Thyroid gland (tissue), 4 donors: ENCODE data around the gene RTBDN. TPM values are rescaled to one million over a fixed set of nuclear protein-coding genes. Genes with fewer than 3 reads are reported as not detected.

Experiments
- DNase-seq, 2 donors: peaks; one replicate each; pipeline ENCODE4 v3.0.0-alpha.2; 2019
- H3K27ac ChIP-seq, 3 donors: fragments of 200-600 bp; sonication (generic); 1 replicate in 2 of 3; 2 replicates in 1 of 3; pipeline ENCODE4 v1.5.1; 2016 to 2019; ENCODE audit warnings: mild to moderate bottlenecking in 1 of 3, moderate library complexity in 1 of 3
- H3K27me3 ChIP-seq: fragments of 200-600 bp; sonication (generic); one replicate; pipeline ENCODE4 v1.5.1; 2019
- H3K36me3 ChIP-seq, 2 donors: fragments of 200-600 bp; sonication (generic); one replicate each; pipeline ENCODE4 v1.5.1; 2016 to 2019
- H3K4me1 ChIP-seq, 2 donors: fragments of 200-600 bp; sonication (generic); one replicate each; pipeline ENCODE4 v1.5.1; 2017 to 2019
- H3K4me3 ChIP-seq, 3 donors: fragments of 200-600 bp; sonication (generic); replicated peaks in 1 of 3; 1 replicate in 2 of 3; 2 replicates in 1 of 3; pipeline ENCODE4 v1.5.1; 2016; ENCODE audit warnings: mild to moderate bottlenecking in 1 of 3
- H3K9me3 ChIP-seq: fragments of 200-600 bp; sonication (generic); one replicate; pipeline ENCODE4 v1.5.1; 2017
- POLR2A ChIP-seq, 2 donors: fragments of 450-650 bp; IDR thresholded peaks; one replicate each; pipeline ENCODE4 v1.6.1; 2017; ENCODE audit warnings: antibody characterized with exemption in 2 of 2, mild to moderate bottlenecking in 2 of 2, moderate library complexity in 1 of 2
- WGBS, 2 donors: methylation state at CpG; one replicate each; pipeline ENCODE4 v1.1.5; 2017; 5-methylcytosine and 5-hydroxymethylcytosine counted together
- intact Hi-C: fragments of 100-400 bp; cut with DNase I; formaldehyde crosslinking; loops from one replicate; pipeline ENCODE4 v1.15.1; 2023
- total RNA-seq, 4 donors: library from RNA; depleted of rRNA; stranded (reverse); fragments of >200 nt; gene quantifications; one replicate each; pipeline ENCODE4 v1.2.3, GENCODE V29; 2016
- TF ChIP-seq, protein P1 (sequence below), 6 experiments: fragments of 200-600 bp in 3 of 6; fragments of 450-650 bp in 3 of 6; sonication (generic) in 3 of 6; IDR thresholded peaks; one replicate each; pipeline ENCODE4 v1.5.1; 2016 to 2019; ENCODE audit warnings: antibody characterized with exemption in 6 of 6, mild to moderate bottlenecking in 2 of 6, inconsistent platforms in 1 of 6, moderate library complexity in 1 of 6

RTBDN gene
- total RNA-seq, 4 donors from 2014 or later: not detected

DNA sequence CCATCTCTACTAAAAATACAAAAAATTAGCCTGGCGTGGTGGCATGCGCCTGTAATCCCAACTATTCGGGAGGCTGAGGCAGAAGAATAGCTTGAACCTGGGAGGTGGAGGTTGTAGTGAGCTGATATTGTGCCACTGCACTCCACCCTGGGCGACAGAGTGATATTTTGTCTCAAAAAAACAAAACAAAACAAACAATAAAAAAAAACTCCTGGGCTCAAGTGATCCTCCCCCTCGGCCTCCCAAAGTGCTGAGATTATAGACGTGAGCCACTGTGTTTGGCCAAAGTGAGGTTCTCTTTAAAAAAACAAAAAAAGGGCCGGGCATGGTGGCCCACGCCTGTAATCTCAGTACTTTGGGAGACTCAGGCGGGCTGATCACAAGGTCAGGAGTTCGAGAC lies 46.9 kb downstream of the RTBDN start:
- Histone ChIP-seq H3K36me3 (peaks cover 0 to 9% of the 10 kb centered on the region in 2 donors), H3K27me3 (no peaks in the 10 kb centered on the region), H3K9me3 (no peaks in the 10 kb centered on the region), H3K4me1 (peaks cover 62 to 67% of the 10 kb centered on the region in 2 donors), H3K27ac (peak overlapping the region; percentile 96 to 99 (median 96)), H3K4me3 (no peak overlapping the region)
- DNase-seq: peak; percentile 37 to 40
- 53 to 59% methylated on average over 10 of the region's 10 CpGs for WGBS, 2 donors
- TF ChIP-seq POLR2A (IDR thresholded peaks at IDR 0.05): peak in 1 of 2 donors; percentile 12
- TF ChIP-seq, protein P1, sequence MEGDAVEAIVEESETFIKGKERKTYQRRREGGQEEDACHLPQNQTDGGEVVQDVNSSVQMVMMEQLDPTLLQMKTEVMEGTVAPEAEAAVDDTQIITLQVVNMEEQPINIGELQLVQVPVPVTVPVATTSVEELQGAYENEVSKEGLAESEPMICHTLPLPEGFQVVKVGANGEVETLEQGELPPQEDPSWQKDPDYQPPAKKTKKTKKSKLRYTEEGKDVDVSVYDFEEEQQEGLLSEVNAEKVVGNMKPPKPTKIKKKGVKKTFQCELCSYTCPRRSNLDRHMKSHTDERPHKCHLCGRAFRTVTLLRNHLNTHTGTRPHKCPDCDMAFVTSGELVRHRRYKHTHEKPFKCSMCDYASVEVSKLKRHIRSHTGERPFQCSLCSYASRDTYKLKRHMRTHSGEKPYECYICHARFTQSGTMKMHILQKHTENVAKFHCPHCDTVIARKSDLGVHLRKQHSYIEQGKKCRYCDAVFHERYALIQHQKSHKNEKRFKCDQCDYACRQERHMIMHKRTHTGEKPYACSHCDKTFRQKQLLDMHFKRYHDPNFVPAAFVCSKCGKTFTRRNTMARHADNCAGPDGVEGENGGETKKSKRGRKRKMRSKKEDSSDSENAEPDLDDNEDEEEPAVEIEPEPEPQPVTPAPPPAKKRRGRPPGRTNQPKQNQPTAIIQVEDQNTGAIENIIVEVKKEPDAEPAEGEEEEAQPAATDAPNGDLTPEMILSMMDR (IDR thresholded peaks at IDR 0.05): no peak
- intact Hi-C loops: no loop called here

DNA sequence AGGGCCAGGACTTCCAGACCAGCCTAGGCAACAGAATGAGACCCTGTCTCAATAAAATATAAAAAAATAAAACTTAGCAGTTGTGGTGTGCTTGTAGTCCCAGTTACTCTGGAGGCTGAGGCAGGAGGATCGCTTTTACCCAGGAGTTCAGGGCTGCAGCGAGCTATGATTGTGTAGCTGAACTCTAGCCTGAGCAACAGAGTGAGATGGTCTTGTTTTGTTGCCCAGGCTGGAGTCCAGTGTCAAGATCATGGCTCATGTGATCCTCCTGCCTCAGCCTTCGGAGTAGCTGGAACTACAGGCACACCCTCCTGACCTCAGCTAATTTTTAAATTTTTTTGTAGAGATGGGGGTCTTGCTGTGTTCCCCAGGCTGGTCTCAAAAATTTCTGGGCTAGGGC lies 47.4 kb downstream of the RTBDN start:
- peaks cover 66 to 68% of the 10 kb centered on the region in 2 donors for H3K4me1 ChIP-seq
- DNase-seq: peak in 1 of 2 donors; percentile 22
- peaks cover 0 to 4% of the 10 kb centered on the region in 2 donors for H3K36me3 ChIP-seq
- H3K27ac ChIP-seq: peak overlapping the region; percentile 96 to 99 (median 96)
- H3K4me3 ChIP-seq: no peak overlapping the region
- intact Hi-C loops: no loop called here
- TF ChIP-seq, protein P1 (IDR thresholded peaks at IDR 0.05): no peak
- no peak for TF ChIP-seq POLR2A (IDR thresholded peaks at IDR 0.05)
- H3K27me3 ChIP-seq: no peaks in the 10 kb centered on the region
- 76 to 81% methylated on average over 3 of the region's 3 CpGs for WGBS, 2 donors
- no peaks in the 10 kb centered on the region for H3K9me3 ChIP-seq

DNA sequence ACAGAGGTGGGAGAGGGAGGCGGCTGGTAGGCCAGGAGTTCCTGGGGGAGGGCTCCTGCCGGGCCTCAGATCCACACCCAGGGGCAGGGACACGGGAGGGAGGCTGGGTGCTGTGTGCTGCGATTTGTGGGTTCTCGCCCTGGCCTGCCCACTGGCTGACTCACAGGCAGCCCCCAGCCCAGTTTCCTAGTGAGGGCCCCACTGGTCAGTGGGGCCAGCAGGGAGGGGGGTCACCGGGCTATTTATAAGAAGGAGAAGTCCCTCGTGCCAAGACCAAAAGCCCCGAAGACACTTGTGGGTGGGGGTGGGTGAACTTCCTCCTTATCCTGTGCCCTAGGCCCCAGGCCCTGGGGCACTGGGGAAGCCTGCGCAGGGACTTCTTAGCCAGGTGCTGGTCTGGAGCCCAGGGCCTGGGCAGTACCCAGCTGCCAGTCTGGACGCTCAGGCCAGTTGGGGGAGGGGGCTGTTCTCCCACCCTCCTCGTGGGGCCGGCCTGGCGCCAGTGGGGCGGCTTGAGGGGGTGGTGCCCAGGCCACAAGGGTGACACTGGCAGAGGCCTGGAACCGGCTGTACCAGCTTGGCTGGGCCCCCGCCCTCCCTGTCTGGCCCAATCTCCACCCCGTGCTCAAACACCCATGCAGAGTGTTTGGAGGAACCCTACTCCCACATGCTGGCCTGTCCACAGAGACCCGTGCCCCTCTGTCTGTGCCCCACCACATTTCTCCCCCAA lies 48.1 kb downstream of the RTBDN start:
- WGBS, 2 donors: 7 to 45% methylated on average over 6 of the region's 18 CpGs
- TF ChIP-seq, protein P1 (IDR thresholded peaks at IDR 0.05): peak in 1 of 6 experiments; percentile 16
- peak in 1 of 2 donors; percentile 81 for TF ChIP-seq POLR2A (IDR thresholded peaks at IDR 0.05)
- intact Hi-C loops: no loop called here
- Histone ChIP-seq H3K4me3 (no peak overlapping the region), H3K27me3 (no peaks in the 10 kb centered on the region), H3K27ac (peak overlapping the region; percentile 96 to 99 (median 96)), H3K4me1 (peaks cover 66 to 72% of the 10 kb centered on the region in 2 donors), H3K9me3 (no peaks in the 10 kb centered on the region), H3K36me3 (no peaks in the 10 kb centered on the region)
- peak; percentile 98 for DNase-seq

DNA sequence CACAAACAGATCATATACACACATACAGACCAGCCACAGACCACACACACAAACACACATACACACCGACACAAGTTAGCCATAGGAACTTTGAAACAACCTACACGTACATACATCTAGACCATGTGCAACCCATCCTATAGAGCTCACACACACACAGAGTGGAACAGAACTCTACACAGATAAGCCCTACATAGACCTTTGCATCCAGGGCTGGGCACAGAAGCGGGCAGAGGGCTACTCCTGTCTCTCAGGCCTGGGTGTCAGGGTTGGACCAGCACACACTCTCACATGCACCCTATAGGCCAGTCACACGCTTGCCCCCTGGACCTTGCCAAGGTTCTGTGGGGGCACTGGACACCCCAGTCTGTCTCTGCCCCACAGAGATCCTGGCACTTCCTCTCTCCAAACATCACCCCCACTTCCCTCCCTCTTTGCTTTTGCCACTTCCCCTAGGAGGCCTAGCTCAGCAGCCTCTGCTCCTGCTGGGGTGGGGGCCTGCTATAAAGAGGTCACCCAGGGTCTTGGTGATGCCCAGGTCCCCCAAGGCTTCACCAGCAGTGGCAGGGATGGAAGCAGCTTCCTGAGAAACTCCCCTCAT lies 48.8 kb downstream of the RTBDN start:
- H3K27ac ChIP-seq: peak overlapping the region; percentile 96 to 99 (median 96)
- H3K36me3 ChIP-seq: no peaks in the 10 kb centered on the region
- no peak overlapping the region for H3K4me3 ChIP-seq
- no peak for TF ChIP-seq POLR2A (IDR thresholded peaks at IDR 0.05)
- TF ChIP-seq, protein P1 (IDR thresholded peaks at IDR 0.05): no peak
- H3K4me1 ChIP-seq: peaks cover 61 to 72% of the 10 kb centered on the region in 2 donors
- 74 to 88% methylated on average over 4 of the region's 4 CpGs for WGBS, 2 donors
- no peaks in the 10 kb centered on the region for H3K9me3 ChIP-seq
- peak in 1 of 2 donors; percentile 9 for DNase-seq
- H3K27me3 ChIP-seq: no peaks in the 10 kb centered on the region
- intact Hi-C loops: no loop called here
